Keratinocyte (primary cell): ENCODE measurements around the gene CCDC63. TPM values are rescaled to one million over a fixed set of nuclear protein-coding genes. Genes with fewer than 3 reads are reported as not detected.

Source experiments
- DNase-seq: peaks from one replicate; pipeline ENCODE4 v3.0.0-alpha.2; 2011; ENCODE audit warnings: low read depth, missing footprints, low spot score
- FAIRE-seq: peaks from 2 replicates; lab custom pipeline; 2011; peaks lifted over from hg19 to GRCh38; lab: Jason Lieb, UNC
- H2AFZ ChIP-seq: 2 replicates; pipeline ENCODE4 v1.6.0; 2012; ENCODE audit warnings: low read length, control low read depth, inconsistent platforms; ENCODE audit not compliant: control insufficient read depth
- H3K27ac ChIP-seq: 2 replicates; pipeline ENCODE4 v1.5.1; 2011; ENCODE audit warnings: low read length; ENCODE audit not compliant: control insufficient read depth, insufficient read depth
- H3K27me3 ChIP-seq: 3 replicates; pipeline ENCODE4 v1.6.0; 2011; ENCODE audit warnings: low read length; ENCODE audit not compliant: control insufficient read depth, insufficient read depth; ENCODE audit errors: extremely low read depth
- H3K36me3 ChIP-seq, 2 experiments: 2 replicates in 1 of 2; 3 replicates in 1 of 2; pipeline ENCODE4 v1.5.1; 2011; ENCODE audit warnings: low read length in 2 of 2, mild to moderate bottlenecking in 1 of 2; ENCODE audit not compliant: control insufficient read depth in 2 of 2, insufficient read depth in 2 of 2; ENCODE audit errors: extremely low read depth in 1 of 2
- H3K4me1 ChIP-seq: 3 replicates; pipeline ENCODE4 v1.5.1; 2011; ENCODE audit warnings: low read length; ENCODE audit not compliant: control insufficient read depth, insufficient read depth; ENCODE audit errors: extremely low read depth
- H3K4me2 ChIP-seq: 3 replicates; pipeline ENCODE4 v1.6.0; 2011; ENCODE audit warnings: low read depth, low read length; ENCODE audit not compliant: control insufficient read depth, insufficient read depth; ENCODE audit errors: extremely low read depth
- H3K4me3 ChIP-seq, 3 experiments: fragments of 200-600 bp in 1 of 3; sonication (generic) in 1 of 3; 2 replicates in 2 of 3; 3 replicates in 1 of 3; pipeline ENCODE4 v1.5.1; 2011 to 2016; ENCODE audit warnings: low read length in 3 of 3, mild to moderate bottlenecking in 3 of 3, control low read depth in 2 of 3, inconsistent platforms in 1 of 3, low read depth in 1 of 3, mixed read lengths in 1 of 3, mixed run types in 1 of 3, moderate library complexity in 1 of 3; ENCODE audit not compliant: control insufficient read depth in 2 of 3, insufficient read depth in 2 of 3; ENCODE audit errors: extremely low read depth in 1 of 3
- H3K79me2 ChIP-seq: 2 replicates; pipeline ENCODE4 v1.6.0; 2012; ENCODE audit warnings: low read length; ENCODE audit not compliant: control insufficient read depth, insufficient read depth
- H3K9ac ChIP-seq: 3 replicates; pipeline ENCODE4 v1.6.0; 2011; ENCODE audit warnings: low read length; ENCODE audit not compliant: control insufficient read depth, insufficient read depth; ENCODE audit errors: extremely low read depth
- H3K9me1 ChIP-seq: 3 replicates; pipeline ENCODE4 v1.6.0; 2011; ENCODE audit warnings: low read length; ENCODE audit not compliant: control insufficient read depth, insufficient read depth; ENCODE audit errors: extremely low read depth
- H3K9me3 ChIP-seq: 2 replicates; pipeline ENCODE4 v1.5.1; 2012; ENCODE audit warnings: low read depth, low read length; ENCODE audit not compliant: control insufficient read depth
- H4K20me1 ChIP-seq: 3 replicates; pipeline ENCODE4 v1.6.0; 2011; ENCODE audit warnings: low read length; ENCODE audit not compliant: control insufficient read depth, insufficient read depth; ENCODE audit errors: extremely low read depth
- CTCF ChIP-seq, 3 experiments: IDR thresholded peaks in 1 of 3; conservative IDR thresholded peaks in 1 of 3; optimal IDR thresholded peaks in 1 of 3; 2 replicates in 2 of 3; 3 replicates in 1 of 3; pipeline versions ENCODE3 to v1.5.1; 2011; ENCODE audit warnings: low read length in 3 of 3, mild to moderate bottlenecking in 3 of 3, moderate library complexity in 2 of 3, control low read depth in 1 of 3, inconsistent platforms in 1 of 3; ENCODE audit not compliant: insufficient read depth in 2 of 3; ENCODE audit errors: extremely low read depth in 1 of 3
- EZH2 ChIP-seq: IDR thresholded peaks from one replicate; pipeline ENCODE4 v1.6.1; 2012; ENCODE audit warnings: inconsistent platforms, mild to moderate bottlenecking, low read length, moderate library complexity
- dilution Hi-C: fragments of 300-500 bp; cut with MboI; formaldehyde crosslinking; loops from one replicate; pipeline ENCODE4 v1.7.0; 2020; ENCODE audit warnings: low sequenced_read_pairs; ENCODE audit not compliant: extremely low pct_ligation_motif_present
- polyA plus RNA-seq, 5 experiments: library from polyadenylated mRNA; depleted of rRNA in 3 of 5; stranded (reverse) in 3 of 5; stranded (forward) in 1 of 5; unstranded in 1 of 5; fragments of >200 nt; gene quantifications; 1 replicate in 1 of 5; 2 replicates in 3 of 5; 3 replicates in 1 of 5; pipeline versions ENCODE4 v1.2.1 to v1.2.3, GENCODE V29; 2011 to 2012; ENCODE audit warnings: missing spikeins in 2 of 5, low read depth in 1 of 5, low replicate concordance in 1 of 5

CCDC63 gene
- polyA plus RNA-seq, 1 donor (not counting 4 experiments of a cell fraction or from before 2014, with no cell fraction given): not detected

- Histone ChIP-seq H2AFZ (no peak overlapping the region), H3K27ac (no peak overlapping the region), H3K27me3 (no peaks in the 10 kb centered on the region), H3K4me3 (no peak overlapping the region), H4K20me1 (no peaks in the 10 kb centered on the region), H3K36me3 (no peaks in the 10 kb centered on the region), H3K4me2 (no peak overlapping the region), H3K9ac (no peak overlapping the region), H3K9me3 (no peaks in the 10 kb centered on the region), H3K4me1 (peaks cover 14% of the 10 kb centered on the region), H3K79me2 (no peaks in the 10 kb centered on the region), H3K9me1 (no peaks in the 10 kb centered on the region)
- DNase-seq (no peak), FAIRE-seq (no peak)
- TF ChIP-seq CTCF (optimal IDR thresholded peaks at IDR 0.05 in 1 of 3, IDR thresholded peaks at IDR 0.05 in 1 of 3, conservative IDR thresholded peaks at IDR 0.05 in 1 of 3; ENCODE audit: extremely low read depth in 1 of 3, insufficient read depth in 2 of 3, low read length in 3 of 3) (no peak), EZH2 (no peak)
- dilution Hi-C loops: no loop called here
Observed at GRCh38 chr12:110931315-110931728, 84.5 kb downstream of the CCDC63 start.

GRCh38 chr12:110932046-110932445, 85.3 kb downstream of the CCDC63 start:
- no peaks in the 10 kb centered on the region for H3K27me3 ChIP-seq
- DNase-seq (no peak), FAIRE-seq (no peak)
- H3K9me3 ChIP-seq: no peaks in the 10 kb centered on the region
- H3K4me1 ChIP-seq: peaks cover 14% of the 10 kb centered on the region
- no peak overlapping the region for H3K4me2 ChIP-seq
- H3K79me2 ChIP-seq: no peaks in the 10 kb centered on the region
- H3K9ac ChIP-seq: no peak overlapping the region
- H3K4me3 ChIP-seq: no peak overlapping the region
- no peaks in the 10 kb centered on the region for H3K36me3 ChIP-seq
- no peak overlapping the region for H2AFZ ChIP-seq
- dilution Hi-C loops: no loop called here
- H3K27ac ChIP-seq: no peak overlapping the region
- no peaks in the 10 kb centered on the region for H3K9me1 ChIP-seq
- TF ChIP-seq EZH2: no peak
- peak; percentile 41 to 56 (median 49) for TF ChIP-seq CTCF (optimal IDR thresholded peaks at IDR 0.05 in 1 of 3, IDR thresholded peaks at IDR 0.05 in 1 of 3, conservative IDR thresholded peaks at IDR 0.05 in 1 of 3; ENCODE audit: extremely low read depth in 1 of 3, insufficient read depth in 2 of 3, low read length in 3 of 3)
- no peaks in the 10 kb centered on the region for H4K20me1 ChIP-seq
